ENCODE measurements around the gene SPSB2. TPM values are rescaled to one million over a fixed set of nuclear protein-coding genes. Genes with fewer than 3 reads are reported as not detected.
A peak's percentile ranks its signal among the peaks of the same experiment; 100 is the strongest.

The SPSB2 gene
- total RNA-seq, 4 donors from 2014 or later = 4.3 to 15.8 (median 7.9) TPM

GRCh38 chr12:6904280-6905276, 31.5 kb upstream of the SPSB2 start, which contains the start of gene LRRC23:
Gene LRRC23 (plus strand): TSS chr12:6904822. CDS start chr12:6905634, 812 bp downstream.
- TF ChIP-seq, protein P1, sequence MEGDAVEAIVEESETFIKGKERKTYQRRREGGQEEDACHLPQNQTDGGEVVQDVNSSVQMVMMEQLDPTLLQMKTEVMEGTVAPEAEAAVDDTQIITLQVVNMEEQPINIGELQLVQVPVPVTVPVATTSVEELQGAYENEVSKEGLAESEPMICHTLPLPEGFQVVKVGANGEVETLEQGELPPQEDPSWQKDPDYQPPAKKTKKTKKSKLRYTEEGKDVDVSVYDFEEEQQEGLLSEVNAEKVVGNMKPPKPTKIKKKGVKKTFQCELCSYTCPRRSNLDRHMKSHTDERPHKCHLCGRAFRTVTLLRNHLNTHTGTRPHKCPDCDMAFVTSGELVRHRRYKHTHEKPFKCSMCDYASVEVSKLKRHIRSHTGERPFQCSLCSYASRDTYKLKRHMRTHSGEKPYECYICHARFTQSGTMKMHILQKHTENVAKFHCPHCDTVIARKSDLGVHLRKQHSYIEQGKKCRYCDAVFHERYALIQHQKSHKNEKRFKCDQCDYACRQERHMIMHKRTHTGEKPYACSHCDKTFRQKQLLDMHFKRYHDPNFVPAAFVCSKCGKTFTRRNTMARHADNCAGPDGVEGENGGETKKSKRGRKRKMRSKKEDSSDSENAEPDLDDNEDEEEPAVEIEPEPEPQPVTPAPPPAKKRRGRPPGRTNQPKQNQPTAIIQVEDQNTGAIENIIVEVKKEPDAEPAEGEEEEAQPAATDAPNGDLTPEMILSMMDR (IDR thresholded peaks at IDR 0.05) = peak in 1 of 6 experiments; percentile 30
- peak in 1 of 4 donors; percentile 56 for TF ChIP-seq POLR2A (IDR thresholded peaks at IDR 0.05)
- WGBS, 2 donors = 4 to 5% methylated on average over 23 to 32 of the region's 34 CpGs
- Histone ChIP-seq H3K4me3 (peak within 1 kb of the TSS; percentile 56 to 83 (median 66)), H3K4me1 (peaks cover 0 to 25% (median 9%) of the 10 kb centered on the region in 3 donors), H3K9me3 (no peaks in the 10 kb centered on the region), H3K36me3 (peaks cover 0 to 15% (median 0%) of the 10 kb centered on the region in 3 donors), H3K27me3 (no peaks in the 10 kb centered on the region), H3K27ac (peak within 1 kb of the TSS; percentile 81 to 87 (median 84))
- intact Hi-C loops (cut with DNase I) = no loop called here
- DNase-seq = peak; percentile 78

DNA sequence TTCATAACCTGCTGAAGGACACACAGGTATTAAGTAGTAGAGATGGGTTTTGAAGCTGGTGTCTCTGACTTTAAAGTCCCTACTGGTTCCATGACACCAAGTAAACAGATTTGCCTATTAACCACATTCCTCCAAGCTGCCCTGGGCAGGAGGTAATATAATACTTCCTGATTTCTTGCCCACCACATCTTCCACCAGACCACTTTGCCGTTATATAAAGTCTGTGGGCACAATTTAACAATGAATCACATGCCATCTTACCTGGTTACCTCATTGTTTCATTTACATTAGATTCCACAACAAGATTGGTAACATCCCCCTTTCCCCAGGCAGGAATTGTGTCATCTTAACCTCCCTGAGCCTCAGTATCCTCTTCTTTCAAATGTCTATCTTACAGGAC, 30.6 kb upstream of the SPSB2 start:
- Histone ChIP-seq H3K4me3 (no peak overlapping the region), H3K27ac (no peak overlapping the region)
- 84% methylated on average over 1 of the region's 1 CpG; no CpG with 5 or more reads in 1 of the 2 donors for WGBS, 2 donors

DNA sequence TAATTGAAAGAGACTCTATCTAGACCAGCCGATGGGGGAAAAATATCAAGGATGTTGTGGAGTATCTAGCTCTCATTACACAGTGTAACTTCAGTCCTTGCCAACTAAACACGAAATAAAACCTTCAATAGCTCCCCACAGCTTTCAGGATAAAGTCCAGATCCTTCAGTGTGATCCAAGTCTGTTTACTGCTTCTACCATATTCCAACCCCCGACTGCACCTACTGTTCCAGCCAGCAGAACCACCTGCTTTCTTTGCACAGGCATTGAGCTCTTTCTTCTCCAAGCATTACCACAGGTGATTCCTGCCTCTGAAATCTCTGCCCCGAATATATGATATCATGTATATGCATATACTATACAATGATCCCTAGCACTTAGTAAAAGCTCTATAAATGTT, 29.3 kb upstream of the SPSB2 start:
- 80 to 85% methylated on average over 4 of the region's 4 CpGs for WGBS, 2 donors
- Histone ChIP-seq H3K27ac (no peak overlapping the region), H3K4me1 (peaks cover 0 to 27% (median 9%) of the 10 kb centered on the region in 3 donors), H3K36me3 (peaks cover 0 to 11% (median 0%) of the 10 kb centered on the region in 3 donors), H3K9me3 (no peaks in the 10 kb centered on the region), H3K4me3 (no peak overlapping the region), H3K27me3 (no peaks in the 10 kb centered on the region)
- no peak for DNase-seq
- intact Hi-C loops (cut with DNase I) = no loop called here
- TF ChIP-seq POLR2A (IDR thresholded peaks at IDR 0.05) = no peak
- TF ChIP-seq, protein P1 (IDR thresholded peaks at IDR 0.05) = no peak

More for the DNA sequence above, 30.6 kb upstream of the SPSB2 start:
- Histone ChIP-seq H3K4me1 (peaks cover 0 to 27% (median 9%) of the 10 kb centered on the region in 3 donors), H3K9me3 (no peaks in the 10 kb centered on the region), H3K27me3 (no peaks in the 10 kb centered on the region), H3K36me3 (peaks cover 0 to 15% (median 0%) of the 10 kb centered on the region in 3 donors)
- TF ChIP-seq, protein P1 (IDR thresholded peaks at IDR 0.05) = no peak
- no peak for TF ChIP-seq POLR2A (IDR thresholded peaks at IDR 0.05)
- intact Hi-C loops (cut with DNase I) = no loop called here
- no peak for DNase-seq

DNA sequence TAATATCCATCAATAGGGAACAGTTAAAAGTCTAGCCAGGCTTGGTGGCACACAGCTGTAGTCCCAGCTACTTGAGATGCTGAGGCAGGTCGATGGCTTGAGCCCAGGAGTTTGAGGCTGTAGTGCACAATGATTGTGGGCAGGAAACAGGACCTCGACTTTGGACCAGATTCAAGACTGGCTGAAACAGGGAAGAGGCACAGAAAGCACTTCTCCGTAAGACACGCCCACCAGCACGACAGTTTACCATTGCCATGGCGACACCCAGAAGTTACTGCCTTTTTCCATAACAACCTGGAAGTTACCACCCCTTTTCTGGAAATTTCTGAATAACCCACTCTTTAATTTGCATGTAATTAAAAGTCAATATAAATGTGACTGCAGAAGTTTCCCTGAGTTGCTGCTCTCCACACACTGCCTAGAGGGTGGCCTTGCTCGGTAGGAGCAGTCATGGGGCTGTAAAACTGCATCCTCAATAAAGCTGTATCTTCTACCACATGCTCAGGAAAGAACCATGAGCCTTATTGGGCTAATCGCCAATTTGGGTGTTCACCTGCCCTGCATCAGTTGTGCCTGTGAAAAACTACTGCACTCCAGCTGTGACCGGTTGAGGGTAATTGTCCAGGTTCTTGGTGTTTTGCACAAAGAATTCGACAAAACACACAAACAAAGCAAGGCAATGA, 26.9 kb upstream of the SPSB2 start:
- Histone ChIP-seq H3K4me3 (no peak overlapping the region), H3K4me1 (peaks cover 0 to 19% (median 4%) of the 10 kb centered on the region in 3 donors), H3K9me3 (no peaks in the 10 kb centered on the region), H3K27ac (peak overlapping the region in 2 of 4 donors; percentile 4 to 7), H3K27me3 (no peaks in the 10 kb centered on the region), H3K36me3 (no peaks in the 10 kb centered on the region)
- 47 to 51% methylated on average over 8 to 10 of the region's 10 CpGs for WGBS, 2 donors
- no peak for TF ChIP-seq POLR2A (IDR thresholded peaks at IDR 0.05)
- TF ChIP-seq, protein P1 (IDR thresholded peaks at IDR 0.05) = no peak
- intact Hi-C loops (cut with DNase I) = no loop called here
- DNase-seq = no peak

All from esophagus squamous epithelium (tissue), 5 donors.